ENCODE data around the gene OR2V2.
"Not testable (repeated sequence)": the region's sequence is repeated elsewhere in the genome, so short reads cannot be mapped to it uniquely, and the experiment has no call there.

OR2V2 gene, protein sequence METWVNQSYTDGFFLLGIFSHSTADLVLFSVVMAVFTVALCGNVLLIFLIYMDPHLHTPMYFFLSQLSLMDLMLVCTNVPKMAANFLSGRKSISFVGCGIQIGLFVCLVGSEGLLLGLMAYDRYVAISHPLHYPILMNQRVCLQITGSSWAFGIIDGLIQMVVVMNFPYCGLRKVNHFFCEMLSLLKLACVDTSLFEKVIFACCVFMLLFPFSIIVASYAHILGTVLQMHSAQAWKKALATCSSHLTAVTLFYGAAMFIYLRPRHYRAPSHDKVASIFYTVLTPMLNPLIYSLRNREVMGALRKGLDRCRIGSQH

DNA sequence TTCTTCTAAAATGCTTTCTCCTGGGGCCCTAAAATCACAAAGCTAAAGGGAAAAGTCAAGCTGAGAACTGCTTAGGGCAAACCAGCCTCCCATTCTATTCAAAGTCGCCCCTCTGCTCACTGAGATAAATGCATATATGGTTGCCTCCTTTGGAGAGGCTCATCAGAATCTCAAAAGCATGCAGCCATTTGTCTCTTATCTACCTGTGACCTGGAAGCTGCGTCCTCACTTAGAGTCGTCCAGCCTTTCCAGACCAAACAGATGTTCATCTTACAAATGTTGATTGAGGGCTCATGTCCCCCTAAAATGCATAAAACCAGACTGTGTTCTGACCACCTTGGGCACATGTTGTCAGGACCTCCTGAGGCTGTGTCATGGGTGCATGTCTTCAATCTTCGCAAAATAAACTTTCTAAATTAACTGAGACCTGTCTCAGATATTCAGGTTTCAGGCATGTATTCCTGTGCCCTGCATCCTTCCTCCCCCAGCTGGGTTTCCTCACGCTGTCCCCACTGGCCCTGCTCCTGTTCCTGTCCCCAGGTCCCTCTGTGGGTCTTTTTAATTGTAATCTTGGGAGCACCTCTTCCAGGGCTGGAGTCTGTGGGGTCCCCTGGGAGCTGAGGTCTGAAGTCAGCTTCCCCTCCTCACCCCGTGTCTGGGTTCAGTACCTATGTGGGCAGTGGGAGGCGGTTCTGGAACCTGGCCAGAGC is at the start of gene OR2V2:
OR2V2 (plus strand) TSS at position 660 of the 710 bp plus-strand sequence. CDS start 7,357 bp downstream, outside the sequence.
- in situ Hi-C loops (cut with HindIII; ENCODE audit: low sequenced_read_pairs) = not testable (repeated sequence)

DNA sequence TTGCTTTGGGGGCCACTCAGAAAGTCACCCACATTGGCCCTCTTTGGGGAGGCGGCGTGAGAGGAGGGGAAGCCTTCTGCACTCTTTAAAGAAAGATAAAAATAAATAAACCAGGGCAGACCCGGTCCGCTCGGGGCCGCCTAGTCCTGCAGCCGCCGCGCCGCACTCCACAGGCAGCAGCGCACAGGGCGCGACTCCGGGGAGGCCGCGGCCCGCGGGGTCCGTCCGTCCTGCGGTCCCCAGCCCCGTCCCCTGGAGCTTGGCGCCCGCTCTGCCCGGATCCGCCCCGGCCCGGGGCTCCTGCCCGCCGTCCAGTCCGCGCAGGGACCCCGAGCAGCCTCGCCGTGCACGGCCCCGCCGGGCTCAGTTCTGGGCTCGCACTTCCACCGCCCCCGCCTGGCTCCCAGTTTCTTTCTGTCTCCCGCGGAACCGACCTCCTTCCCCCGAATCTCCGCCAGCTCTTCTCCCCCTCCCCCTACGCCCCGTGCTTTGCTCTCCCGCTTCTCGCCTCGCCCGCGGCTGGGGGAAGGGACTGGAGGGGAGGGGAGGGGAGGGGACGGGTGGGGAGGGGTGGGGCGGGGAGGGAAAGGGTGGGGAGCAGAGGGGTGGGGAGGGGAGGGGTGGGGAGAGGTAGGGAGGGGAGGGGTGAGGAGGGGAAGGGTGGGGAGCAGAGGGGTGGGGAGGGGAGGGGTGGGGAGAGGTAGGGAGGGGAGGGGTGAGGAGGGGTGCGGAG is 49.5 kb upstream of the OR2V2 start:
- in situ Hi-C loops (cut with HindIII; ENCODE audit: low sequenced_read_pairs) = not testable (repeated sequence)

DNA sequence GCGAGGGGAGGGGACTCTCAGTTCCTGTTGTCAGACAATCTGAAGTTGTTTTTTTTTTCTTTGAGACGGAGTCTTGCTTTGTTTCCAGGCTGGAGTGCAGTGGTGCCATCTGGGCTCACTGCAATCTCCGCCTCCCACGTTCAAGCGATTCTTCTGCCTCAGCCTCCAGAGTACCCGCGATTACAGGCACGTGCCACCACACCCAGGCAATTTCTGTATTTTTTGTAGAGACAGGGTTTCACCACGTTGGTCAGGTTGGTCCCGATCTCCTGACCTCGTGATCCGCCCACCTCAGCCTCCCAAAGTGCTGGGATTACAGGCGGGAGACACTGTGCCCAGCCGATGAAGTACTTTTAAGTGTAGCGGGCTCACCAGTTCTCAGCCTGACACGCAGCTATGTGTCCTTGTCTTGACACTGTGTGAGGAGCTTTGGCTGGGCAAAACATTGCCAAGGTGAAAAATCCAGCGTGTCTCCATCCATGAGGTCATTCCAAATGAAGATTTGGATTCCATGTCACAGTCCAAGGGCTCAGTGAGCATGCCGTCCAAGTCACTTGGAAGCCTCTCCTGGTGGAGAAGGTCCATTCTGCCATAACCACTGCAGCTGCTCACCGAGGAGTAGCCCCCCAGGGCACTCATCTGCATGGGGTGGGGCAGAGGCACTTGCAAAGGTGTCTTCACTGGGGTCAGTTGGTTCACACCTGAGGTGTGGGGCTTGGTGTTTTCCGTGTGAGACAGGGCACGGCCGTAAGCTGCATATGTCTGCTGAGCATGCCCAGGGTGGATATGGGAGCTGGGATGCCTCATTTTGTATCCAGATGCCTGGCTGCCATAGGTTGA is 48.4 kb upstream of the OR2V2 start:
- in situ Hi-C loops (cut with HindIII; ENCODE audit: low sequenced_read_pairs) = no loop called here

DNA sequence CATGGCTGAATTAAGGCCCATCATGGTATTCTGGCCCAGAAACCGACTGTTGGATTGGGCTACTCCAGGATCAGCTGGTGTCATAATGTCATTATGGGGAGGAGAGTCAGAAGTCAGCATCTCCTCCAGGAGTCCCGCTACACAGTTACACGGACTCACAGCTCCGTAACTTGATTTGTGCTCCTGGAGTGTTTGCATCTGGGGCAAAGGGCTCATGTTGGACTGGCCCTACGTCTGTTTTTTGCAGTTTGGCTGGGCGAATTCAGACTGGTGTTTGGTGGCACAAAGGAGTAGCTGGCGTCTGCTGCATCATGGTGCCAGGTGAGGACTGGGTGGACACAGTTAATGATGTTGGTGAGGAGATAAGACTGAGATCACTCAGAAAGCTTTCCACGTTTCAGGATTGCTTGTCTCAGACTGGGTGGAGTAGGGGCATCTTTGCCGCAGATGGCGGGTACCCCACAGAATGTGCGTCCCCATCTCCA is 47.7 kb upstream of the OR2V2 start:
- in situ Hi-C loops (cut with HindIII; ENCODE audit: low sequenced_read_pairs) = no loop called here

DNA sequence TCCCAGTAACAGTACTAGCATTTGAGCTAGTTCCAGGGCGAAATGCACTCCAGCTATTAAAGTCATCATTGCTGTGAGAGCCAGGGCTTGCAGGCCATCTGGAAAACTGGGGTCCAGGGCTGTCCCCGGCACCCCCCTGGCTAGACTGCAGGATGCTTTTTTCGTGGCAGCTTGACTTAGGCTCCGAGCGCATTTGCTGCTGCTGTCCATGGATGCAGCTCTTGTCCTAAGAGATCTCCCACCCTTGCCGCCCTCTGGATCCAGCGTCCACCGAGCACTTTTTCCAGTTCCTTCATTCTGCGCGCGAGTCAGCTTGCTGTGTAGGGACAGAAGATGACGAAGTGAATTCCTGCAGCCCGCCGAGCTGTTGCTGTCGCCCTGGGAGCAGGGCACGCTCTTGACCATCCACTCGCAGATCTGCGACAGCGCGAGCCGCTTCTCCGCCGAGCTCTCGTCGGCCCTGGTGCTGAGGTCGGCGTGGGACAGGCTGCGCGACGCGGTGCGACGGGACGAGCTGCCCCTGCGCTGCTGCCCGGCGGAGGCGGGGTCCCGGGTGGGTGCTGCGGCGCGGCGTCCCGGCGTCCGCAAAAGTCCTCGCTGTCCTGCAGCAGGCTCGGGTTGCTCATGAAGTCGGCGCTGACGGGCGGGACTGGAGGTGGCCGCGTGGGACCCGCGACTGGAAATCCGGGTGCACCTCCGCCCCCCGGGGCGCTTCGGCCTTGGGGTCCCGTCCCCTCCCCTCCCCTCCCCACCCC is 47.1 kb upstream of the OR2V2 start:
- in situ Hi-C loops (cut with HindIII; ENCODE audit: low sequenced_read_pairs) = no loop called here

DNA sequence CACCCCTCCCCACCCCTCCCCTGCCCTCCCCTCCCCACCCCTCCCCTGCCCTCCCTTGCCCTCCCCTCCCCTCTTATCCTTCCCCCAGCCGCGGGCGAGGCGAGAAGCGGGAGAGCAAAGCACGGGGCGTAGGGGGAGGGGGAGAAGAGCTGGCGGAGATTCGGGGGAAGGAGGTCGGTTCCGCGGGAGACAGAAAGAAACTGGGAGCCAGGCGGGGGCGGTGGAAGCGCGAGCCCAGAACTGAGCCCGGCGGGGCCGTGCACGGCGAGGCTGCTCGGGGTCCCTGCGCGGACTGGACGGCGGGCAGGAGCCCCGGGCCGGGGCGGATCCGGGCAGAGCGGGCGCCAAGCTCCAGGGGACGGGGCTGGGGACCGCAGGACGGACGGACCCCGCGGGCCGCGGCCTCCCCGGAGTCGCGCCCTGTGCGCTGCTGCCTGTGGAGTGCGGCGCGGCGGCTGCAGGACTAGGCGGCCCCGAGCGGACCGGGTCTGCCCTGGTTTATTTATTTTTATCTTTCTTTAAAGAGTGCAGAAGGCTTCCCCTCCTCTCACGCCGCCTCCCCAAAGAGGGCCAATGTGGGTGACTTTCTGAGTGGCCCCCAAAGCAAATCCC is 46.2 kb upstream of the OR2V2 start:
- in situ Hi-C loops (cut with HindIII; ENCODE audit: low sequenced_read_pairs) = not testable (repeated sequence)

DNA sequence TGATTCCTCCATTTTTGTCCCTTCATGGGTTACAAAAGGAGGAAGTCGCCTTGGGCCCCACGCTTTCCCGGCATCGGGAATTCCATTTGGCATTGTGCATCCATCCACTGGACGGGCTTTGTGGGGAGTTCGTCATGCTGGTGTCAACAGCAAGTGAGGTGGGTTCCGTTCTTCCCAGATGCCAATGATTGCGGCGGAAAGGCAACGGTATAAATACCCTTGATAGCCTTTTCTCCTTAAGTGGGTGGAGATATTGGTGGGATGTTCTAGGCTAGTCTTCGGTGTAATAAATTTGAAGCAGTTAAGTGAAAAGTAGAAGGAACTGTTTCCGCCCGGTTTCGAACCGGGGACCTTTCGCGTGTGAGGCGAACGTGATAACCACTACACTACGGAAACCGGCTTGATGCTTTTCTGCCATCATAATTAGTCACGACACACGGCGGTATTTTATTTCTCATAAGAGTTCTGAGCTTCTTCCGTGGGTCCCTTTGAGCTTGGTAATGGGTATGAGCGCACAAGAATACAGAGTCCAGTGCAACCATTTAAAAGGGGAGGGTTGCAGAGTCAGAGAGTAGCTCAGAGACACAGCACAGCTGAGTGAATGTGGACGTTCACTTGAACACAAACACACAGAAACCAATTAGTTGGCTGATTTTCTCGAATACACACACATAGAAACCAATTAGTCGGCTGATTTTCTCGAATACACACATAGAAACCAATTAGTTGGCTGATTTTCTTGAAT is 45.3 kb upstream of the OR2V2 start:
- in situ Hi-C loops (cut with HindIII; ENCODE audit: low sequenced_read_pairs) = not testable (repeated sequence)

DNA sequence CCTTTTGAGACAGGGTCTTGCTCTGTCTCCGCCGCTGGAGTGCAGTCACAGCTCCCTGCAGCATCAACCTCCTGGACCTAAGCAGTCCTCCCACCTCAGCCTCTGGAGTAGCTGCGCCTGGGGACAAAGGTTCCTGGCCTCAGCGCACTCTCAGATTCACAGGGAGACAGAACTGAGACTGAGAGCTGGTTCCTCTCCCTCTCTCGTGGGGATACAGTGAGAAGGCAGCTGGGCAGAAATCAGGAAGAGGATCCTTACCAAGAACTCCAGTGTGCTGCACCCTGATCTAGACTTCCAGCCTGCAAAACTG is 43.2 kb upstream of the OR2V2 start:
- in situ Hi-C loops (cut with HindIII; ENCODE audit: low sequenced_read_pairs) = not testable (repeated sequence)

DNA sequence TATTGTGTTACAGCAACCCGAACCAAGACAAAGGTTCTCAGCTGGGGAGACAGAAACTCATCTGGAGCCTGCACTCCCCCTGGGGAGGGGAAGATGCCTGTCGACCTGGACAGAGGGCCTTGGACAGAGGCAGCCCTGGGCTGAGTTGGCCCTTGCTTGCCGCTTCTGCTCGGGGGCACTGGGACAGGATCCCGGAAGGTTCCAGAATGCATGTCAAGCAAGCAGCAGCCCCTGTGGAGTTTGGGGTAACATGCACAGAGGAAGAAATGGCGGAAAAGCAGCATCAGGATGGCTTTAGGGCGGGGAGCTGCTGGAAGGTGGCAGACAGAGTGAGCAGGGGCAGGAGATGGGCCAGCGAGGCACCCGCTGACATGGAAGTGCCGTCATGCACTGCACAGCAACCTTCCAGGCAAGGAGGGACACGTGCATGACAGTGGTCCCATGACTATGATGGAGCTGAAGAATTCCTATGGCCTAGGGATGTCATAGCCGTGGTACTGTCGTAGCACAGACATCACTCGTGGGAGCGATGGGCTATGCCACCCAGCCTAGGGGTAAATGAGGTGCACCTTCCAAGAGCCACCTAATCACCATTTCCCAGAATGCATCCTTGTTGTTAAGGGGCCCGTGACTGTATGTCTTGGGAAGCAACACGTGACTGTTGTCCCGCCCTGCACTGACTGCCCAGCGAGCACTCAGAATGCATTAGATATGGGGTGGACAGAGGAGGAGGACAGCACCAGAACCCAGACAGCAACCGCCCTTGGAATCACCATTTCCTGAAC is 42.6 kb upstream of the OR2V2 start:
- in situ Hi-C loops (cut with HindIII; ENCODE audit: low sequenced_read_pairs) = not testable (repeated sequence)

DNA sequence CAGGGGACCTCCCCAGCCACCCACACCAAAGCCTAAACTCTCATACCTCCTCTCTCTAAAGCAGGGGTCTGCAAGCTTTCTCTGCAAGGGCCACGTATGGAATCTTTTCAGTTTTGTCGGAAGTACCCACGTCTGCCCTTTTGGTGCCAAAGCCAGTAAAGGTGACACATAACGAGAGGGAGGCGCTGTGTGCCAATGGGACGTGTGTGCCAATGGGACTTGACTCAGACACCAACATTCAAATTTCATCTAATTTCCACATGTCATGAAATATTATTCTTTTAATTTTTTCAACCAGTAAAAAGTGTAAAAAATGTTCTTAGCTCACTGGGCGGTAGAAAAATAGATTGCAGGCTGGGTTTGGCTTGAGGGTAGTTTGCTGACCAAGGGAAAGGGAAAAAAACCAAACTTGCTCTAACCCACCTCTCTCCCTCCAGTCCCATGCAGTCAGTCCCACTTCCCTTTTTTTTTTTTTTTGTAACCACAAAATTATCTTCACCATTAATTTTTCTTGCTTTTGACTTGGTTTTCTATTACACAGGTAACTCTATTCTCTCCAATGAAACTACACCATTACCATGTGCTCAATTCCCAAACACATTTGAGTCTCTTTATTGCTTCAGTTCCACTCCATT is 41.9 kb upstream of the OR2V2 start:
- in situ Hi-C loops (cut with HindIII; ENCODE audit: low sequenced_read_pairs) = no loop called here

DNA sequence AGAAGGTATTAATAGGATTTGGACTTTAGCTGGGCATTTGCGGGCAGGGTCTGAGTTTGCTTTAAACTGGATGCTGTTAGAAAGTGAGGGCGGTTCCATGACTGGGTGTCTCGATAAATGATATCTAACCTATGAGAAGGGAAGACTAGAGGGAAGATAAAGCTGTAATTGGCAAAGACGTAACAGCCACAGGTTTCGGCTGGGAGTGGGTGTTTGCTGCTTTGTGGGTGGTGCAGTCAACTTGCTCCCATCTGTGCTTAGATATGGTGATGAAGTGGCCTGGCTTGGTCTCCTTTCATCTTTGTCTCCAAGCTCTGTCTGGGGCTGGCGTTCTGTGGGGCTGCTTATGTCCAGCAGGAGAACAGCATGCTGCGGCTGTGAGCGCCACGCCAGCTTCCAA is 39.7 kb upstream of the OR2V2 start:
- in situ Hi-C loops (cut with HindIII; ENCODE audit: low sequenced_read_pairs) = no loop called here

DNA sequence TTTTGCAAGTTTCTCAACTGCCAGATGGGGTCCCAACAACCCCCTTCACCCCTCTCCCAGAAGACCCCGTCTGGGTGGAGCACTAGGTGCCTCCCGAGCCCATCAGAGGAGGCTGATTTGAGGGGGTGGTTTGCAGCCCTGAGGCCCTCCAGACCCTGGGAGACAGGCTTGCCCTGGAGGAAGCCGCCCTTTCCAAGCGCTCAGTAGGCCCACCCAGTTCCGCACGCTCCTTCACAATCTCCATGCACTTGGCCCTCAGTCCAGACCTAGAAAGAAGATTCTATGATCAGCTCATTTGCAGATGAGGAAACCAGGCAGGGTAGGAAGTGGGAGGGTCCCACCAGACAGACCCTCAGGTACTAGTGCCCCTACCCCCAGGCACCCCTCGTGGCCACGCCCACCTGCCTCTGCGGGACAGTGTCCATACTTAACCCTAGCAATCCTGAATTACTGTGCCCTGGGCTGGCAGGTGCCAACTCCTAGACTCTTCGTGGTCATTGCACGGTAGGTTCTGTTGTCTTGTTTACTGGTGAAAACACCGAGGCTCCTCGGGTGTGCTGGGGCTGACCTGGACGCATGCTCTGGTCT is 38.7 kb upstream of the OR2V2 start:
- in situ Hi-C loops (cut with HindIII; ENCODE audit: low sequenced_read_pairs) = no loop called here

DNA sequence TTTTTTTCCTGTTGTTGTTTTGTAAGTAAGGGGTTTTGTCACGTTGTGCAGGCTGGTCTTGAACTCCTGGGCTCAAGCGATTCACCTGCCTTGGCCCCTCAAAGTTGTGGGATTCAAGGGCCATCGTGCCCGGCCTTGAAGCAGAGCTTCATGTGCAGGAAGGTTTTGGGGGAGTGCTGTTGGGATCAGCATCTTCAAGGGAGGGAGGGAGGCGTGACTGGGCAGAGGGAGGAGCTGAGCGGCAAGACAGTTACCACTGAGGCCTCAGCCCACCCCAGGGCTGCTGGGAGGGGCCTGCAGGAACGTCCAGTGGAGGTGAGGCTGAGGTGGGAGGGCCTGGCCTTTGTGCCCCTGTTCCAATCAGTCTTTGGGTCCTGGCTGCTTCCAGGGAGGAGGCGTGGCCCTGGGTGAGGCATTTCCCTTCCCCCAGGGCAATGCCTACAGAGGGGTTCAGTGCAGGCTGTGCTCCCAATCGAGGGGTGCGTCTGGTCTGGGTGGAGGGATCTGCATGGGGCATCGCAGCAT is 37.8 kb upstream of the OR2V2 start:
- in situ Hi-C loops (cut with HindIII; ENCODE audit: low sequenced_read_pairs) = no loop called here

DNA sequence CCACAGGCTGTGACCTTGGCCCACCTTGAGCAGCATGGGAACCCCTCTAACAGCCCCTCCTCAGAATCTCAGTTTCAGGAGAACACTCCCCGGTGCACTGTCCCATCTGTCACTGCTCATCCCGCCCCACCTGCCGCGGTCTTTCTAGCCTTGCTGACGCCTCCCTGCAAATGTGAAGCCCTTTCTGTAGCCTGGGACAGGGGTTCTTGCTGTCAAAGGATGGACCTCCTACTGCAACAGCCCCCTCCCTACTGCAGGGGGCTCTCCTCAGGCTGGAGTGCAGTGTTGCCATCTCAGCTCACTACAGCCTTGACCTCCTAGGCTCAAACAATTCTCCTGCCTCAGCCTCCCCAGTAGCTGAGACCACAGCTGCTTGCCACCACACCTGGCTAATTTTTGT is 36.4 kb upstream of the OR2V2 start:
- in situ Hi-C loops (cut with HindIII; ENCODE audit: low sequenced_read_pairs) = no loop called here

DNA sequence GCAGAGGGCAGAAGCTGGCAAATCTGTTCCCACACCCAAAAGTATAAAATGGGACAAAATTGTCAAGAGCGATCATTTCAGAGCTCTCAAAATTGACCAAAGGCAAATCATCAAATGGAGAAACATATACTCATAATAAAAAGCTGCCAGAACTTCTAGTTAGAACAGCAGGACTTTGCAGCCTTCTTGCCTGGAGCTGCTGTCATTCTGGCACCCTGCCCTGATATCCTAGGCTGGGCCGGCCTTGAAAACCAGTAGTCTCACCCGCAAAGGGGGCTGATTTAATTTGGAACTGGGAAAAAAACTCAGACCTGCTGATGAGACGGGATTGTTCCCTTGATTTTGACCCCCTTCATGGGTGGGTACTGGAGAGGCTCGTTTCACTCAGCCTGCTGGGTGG is 34.9 kb upstream of the OR2V2 start:
- in situ Hi-C loops (cut with HindIII; ENCODE audit: low sequenced_read_pairs) = no loop called here

DNA sequence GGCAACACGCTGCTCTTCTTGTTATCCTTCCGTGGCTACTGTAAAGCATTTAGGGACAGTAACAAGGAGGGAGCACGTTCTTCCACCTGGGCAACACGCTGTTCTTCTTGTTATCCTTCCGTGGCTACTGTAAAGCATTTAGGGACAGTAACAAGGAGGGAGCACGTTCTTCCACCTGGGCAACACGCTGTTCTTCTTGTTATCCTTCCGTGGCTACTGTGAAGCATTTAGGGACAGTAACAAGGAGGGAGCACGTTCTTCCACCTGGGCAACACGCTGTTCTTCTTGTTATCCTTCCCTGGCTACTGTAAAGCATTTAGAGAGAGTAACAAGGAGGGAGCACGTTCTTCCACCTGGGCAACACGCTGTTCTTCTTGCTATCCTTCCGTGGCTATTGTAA is 33.8 kb upstream of the OR2V2 start:
- in situ Hi-C loops (cut with HindIII; ENCODE audit: low sequenced_read_pairs) = not testable (repeated sequence)

DNA sequence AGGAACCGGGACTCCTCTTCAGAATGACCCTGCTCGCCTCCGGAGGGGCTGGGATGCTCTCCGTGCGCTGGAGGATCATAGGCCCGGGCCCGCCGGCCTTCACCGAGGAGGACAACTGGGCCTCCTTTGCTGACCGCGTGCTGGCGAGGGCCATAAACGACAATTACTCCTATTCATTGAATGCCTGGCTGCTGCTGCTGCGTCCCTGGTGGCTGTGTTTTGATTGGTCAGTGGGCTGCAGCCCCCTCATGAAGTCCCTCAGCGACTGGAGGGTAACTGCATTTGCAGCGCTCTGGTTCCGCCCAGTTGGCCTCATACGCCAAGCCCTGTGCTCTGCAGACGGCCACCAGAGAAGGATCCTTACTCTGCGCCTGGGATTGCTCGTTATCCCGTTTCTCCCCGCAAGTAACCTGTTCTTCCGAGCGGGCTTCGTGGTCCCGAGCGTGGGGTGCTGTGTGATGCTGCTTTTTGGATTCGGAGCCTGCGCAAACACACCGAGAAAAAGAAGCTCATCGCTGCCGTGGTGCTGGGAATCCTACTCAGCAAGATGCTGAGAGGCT is 33.0 kb upstream of the OR2V2 start:
- in situ Hi-C loops (cut with HindIII; ENCODE audit: low sequenced_read_pairs) = no loop called here
